Measurements from ENCODE around the gene TTC4. TPM values are rescaled to one million over a fixed set of nuclear protein-coding genes. Genes with fewer than 3 reads are reported as not detected.

Gene TTC4
- polyA plus RNA-seq, 1 of the 3 experiments (the other 2 are of a cell fraction) = 17.9 TPM

- no peak overlapping the region for H3K4me2 ChIP-seq
- H3K9me3 ChIP-seq = no peaks in the 10 kb centered on the region
- no peak overlapping the region for H2AFZ ChIP-seq (ENCODE audit: low read depth)
- no peaks in the 10 kb centered on the region for H3K79me2 ChIP-seq (ENCODE audit: insufficient read depth)
- no peak overlapping the region for H3K4me3 ChIP-seq (ENCODE audit: low read depth in 2 of 2, low read length in 1 of 2)
- H3K9me2 ChIP-seq = no peaks in the 10 kb centered on the region
- TF ChIP-seq MXI1 (IDR thresholded peaks at IDR 0.05; ENCODE audit: low read depth, low read length) = no peak
- no peak for TF ChIP-seq FOSL2 (IDR thresholded peaks at IDR 0.05; ENCODE audit: borderline replicate concordance, low read depth)
- no peak for TF ChIP-seq FOXM1 (IDR thresholded peaks at IDR 0.05; ENCODE audit: low read depth)
- no peak for TF ChIP-seq USF1 (IDR thresholded peaks at IDR 0.05; ENCODE audit: borderline replicate concordance, low read depth)
- no peak for TF ChIP-seq CTCF (IDR thresholded peaks at IDR 0.05)
- no peak for TF ChIP-seq TEAD4 (IDR thresholded peaks at IDR 0.05; ENCODE audit: borderline replicate concordance, insufficient read depth)
- TF ChIP-seq JUND (IDR thresholded peaks at IDR 0.05) = no peak
- H3K9ac ChIP-seq = no peak overlapping the region
- ChIA-PET POLR2A (no interaction called here), CTCF (interaction anchor here (1.0 kb wide), 1 partner anchor 11 kb away, joined by 4 read pairs; no protein-coding TSS in a partner anchor)
- 58% methylated on average over 4 of the region's 11 CpGs for WGBS (ENCODE audit: low lambda C conversion rate)
- H3K36me3 ChIP-seq (replicated peaks in 1 of 2; ENCODE audit: control insufficient read depth in 1 of 2, insufficient read depth in 2 of 2, low read length in 1 of 2) = no peaks in the 10 kb centered on the region
- no peak for DNase-seq
- H3F3A ChIP-seq (replicated peaks; ENCODE audit: insufficient read depth) = no peaks in the 10 kb centered on the region
- H3K27ac ChIP-seq (ENCODE audit: low read depth in 2 of 2, low read length in 1 of 2) = no peak overlapping the region
- no peaks in the 10 kb centered on the region for H4K20me1 ChIP-seq (ENCODE audit: insufficient read depth)
- peaks cover 0 to 29% of the 10 kb centered on the region in 2 experiments; a peak in 1 of 4 replicates for H3K4me1 ChIP-seq (ENCODE audit: control insufficient read depth in 1 of 2, insufficient read depth in 2 of 2, low read depth in 1 of 2, low read length in 1 of 2)
- H3K27me3 ChIP-seq (ENCODE audit: insufficient read depth) = no peaks in the 10 kb centered on the region
Measured at GRCh38 chr1:54787604-54788003, 71.9 kb downstream of the TTC4 start.

GRCh38 chr1:54788459-54788858 lies 72.8 kb downstream of the TTC4 start:
- Histone ChIP-seq H3K4me1 (ENCODE audit: control insufficient read depth in 1 of 2, insufficient read depth in 2 of 2, low read depth in 1 of 2, low read length in 1 of 2) (peaks cover 0 to 36% of the 10 kb centered on the region in 2 experiments; a peak in 1 of 4 replicates), H3K9me3 (no peaks in the 10 kb centered on the region), H3K27ac (ENCODE audit: low read depth in 2 of 2, low read length in 1 of 2) (peak overlapping the region in 1 of 2 experiments; percentile 5; a peak in 1 of 4 replicates), H3K36me3 (replicated peaks in 1 of 2; ENCODE audit: control insufficient read depth in 1 of 2, insufficient read depth in 2 of 2, low read length in 1 of 2) (no peaks in the 10 kb centered on the region), H3K27me3 (ENCODE audit: insufficient read depth) (no peaks in the 10 kb centered on the region), H4K20me1 (ENCODE audit: insufficient read depth) (no peaks in the 10 kb centered on the region), H3K79me2 (ENCODE audit: insufficient read depth) (no peaks in the 10 kb centered on the region), H3K9me2 (no peaks in the 10 kb centered on the region), H3K9ac (no peak overlapping the region), H3F3A (replicated peaks; ENCODE audit: insufficient read depth) (no peaks in the 10 kb centered on the region), H3K4me2 (no peak overlapping the region), H2AFZ (ENCODE audit: low read depth) (no peak overlapping the region), H3K4me3 (ENCODE audit: low read depth in 2 of 2, low read length in 1 of 2) (no peak overlapping the region)
- CTCF ChIA-PET = no interaction called here
- DNase-seq = no peak
- WGBS (ENCODE audit: low lambda C conversion rate) = 11% methylated on average over 5 of the region's 5 CpGs
- TF ChIP-seq IRF3 (IDR thresholded peaks at IDR 0.05; ENCODE audit: low read depth, low read length) (no peak), NRF1 (IDR thresholded peaks at IDR 0.05; ENCODE audit: low read depth, low read length) (no peak), EP300 (IDR thresholded peaks at IDR 0.05; ENCODE audit: borderline replicate concordance in 1 of 2, low read depth in 1 of 2, low read length in 1 of 2) (no peak)
- POLR2A ChIA-PET = interaction anchor here (0.6 kb wide), 1 partner anchor 16 kb away, joined by 3 read pairs; no protein-coding TSS in a partner anchor
